NB4 (cell line): Measurements from ENCODE around the gene CNTN6.

Experiments
- POLR2A ChIP-seq: IDR thresholded peaks from 2 replicates; pipeline ENCODE4 v1.6.1; 2011; ENCODE audit warnings: mild to moderate bottlenecking; ENCODE audit not compliant: insufficient read length; ENCODE audit errors: extremely low read depth
- TF ChIP-seq, protein P1 (sequence below): IDR thresholded peaks from one replicate; pipeline ENCODE4 v1.5.1; 2012; ENCODE audit warnings: low read depth, low read length
- TF ChIP-seq, protein P2 (sequence below): IDR thresholded peaks from 2 replicates; pipeline ENCODE4 v1.6.1; 2011; ENCODE audit warnings: low read depth, low read length

DNA sequence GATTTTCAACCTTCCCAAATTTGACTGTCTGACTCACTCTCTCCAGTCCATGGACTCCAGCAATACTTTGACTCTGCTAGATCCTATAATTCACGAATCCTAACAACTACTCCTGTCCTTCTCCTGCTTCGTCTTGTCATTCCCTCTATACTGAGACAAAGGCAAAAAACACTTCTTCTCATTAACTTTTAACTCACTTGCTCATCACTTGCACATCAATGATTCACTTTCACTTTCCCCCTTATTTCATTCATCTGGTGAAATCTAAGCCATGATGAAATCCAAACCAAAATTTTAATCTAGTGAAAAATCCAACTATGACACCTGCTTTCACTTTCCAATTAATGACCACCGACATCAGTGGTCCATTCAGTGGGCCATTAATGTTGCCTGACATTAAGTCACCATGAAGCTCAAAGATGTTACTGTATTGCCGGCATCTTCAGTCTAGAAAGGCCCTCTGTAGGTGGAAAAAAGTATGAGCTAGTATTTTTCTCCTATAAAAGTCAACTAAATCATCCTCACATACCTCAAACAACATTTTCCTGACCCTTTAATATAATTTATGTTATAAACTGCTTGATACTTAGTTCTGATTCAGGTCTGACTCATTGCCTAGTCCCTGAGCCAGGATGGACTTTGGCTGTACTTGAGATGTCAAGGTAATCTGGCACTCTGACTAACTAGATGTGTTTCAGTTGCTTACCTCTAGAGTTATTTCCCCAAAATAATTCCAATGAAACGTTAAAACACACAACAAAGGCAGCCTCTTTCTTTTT is 158.6 kb downstream of the CNTN6 start:
- TF ChIP-seq, protein P1, sequence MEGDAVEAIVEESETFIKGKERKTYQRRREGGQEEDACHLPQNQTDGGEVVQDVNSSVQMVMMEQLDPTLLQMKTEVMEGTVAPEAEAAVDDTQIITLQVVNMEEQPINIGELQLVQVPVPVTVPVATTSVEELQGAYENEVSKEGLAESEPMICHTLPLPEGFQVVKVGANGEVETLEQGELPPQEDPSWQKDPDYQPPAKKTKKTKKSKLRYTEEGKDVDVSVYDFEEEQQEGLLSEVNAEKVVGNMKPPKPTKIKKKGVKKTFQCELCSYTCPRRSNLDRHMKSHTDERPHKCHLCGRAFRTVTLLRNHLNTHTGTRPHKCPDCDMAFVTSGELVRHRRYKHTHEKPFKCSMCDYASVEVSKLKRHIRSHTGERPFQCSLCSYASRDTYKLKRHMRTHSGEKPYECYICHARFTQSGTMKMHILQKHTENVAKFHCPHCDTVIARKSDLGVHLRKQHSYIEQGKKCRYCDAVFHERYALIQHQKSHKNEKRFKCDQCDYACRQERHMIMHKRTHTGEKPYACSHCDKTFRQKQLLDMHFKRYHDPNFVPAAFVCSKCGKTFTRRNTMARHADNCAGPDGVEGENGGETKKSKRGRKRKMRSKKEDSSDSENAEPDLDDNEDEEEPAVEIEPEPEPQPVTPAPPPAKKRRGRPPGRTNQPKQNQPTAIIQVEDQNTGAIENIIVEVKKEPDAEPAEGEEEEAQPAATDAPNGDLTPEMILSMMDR: no peak
- no peak for TF ChIP-seq POLR2A
- TF ChIP-seq, protein P2, sequence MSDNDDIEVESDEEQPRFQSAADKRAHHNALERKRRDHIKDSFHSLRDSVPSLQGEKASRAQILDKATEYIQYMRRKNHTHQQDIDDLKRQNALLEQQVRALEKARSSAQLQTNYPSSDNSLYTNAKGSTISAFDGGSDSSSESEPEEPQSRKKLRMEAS: no peak
